PC-3 (cell line): ENCODE measurements around the gene ARHGAP24. TPM values are rescaled to one million over a fixed set of nuclear protein-coding genes. Genes with fewer than 3 reads are reported as not detected.

Source experiments
- ATAC-seq: fragments of 200-7000 bp; cut with Tn5 transposase; 2 replicates; pipeline ENCODE4 v1.9.1; 2020; ENCODE audit warnings: mild to moderate bottlenecking, moderate library complexity
- BruUV-seq: library from RNA; stranded (reverse); fragments of 400-500 nt; replicated peaks from 2 replicates; lab custom pipeline; 2021; lab: Mats Ljungman, UMichigan
- CTCF ChIA-PET: fragments of 300-600 bp; sonication (Branson Sonifier 250); formaldehyde crosslinking; loops from one replicate; lab custom pipeline; 2022; ENCODE audit warnings: antibody characterized with exemption; lab: Charles Lee
- POLR2A ChIA-PET: fragments of 300-600 bp; sonication (Branson Sonifier 250); formaldehyde crosslinking; loops from one replicate; lab custom pipeline; 2022; ENCODE audit warnings: antibody characterized with exemption; ENCODE audit not compliant: unreplicated experiment; lab: Charles Lee
- DNase-seq: peaks from one replicate; pipeline ENCODE4 v3.0.0-alpha.2; 2015
- H2AFZ ChIP-seq: fragments of 300-600 bp; sonication (generic); 2 replicates; pipeline ENCODE4 v1.6.0; 2016; ENCODE audit warnings: antibody characterized with exemption, low read length
- H3F3A ChIP-seq: fragments of 300-600 bp; sonication (generic); one replicate; pipeline ENCODE4 v1.6.0; 2017; ENCODE audit warnings: antibody characterized with exemption, low read length, control low read depth, mild to moderate bottlenecking; ENCODE audit not compliant: unreplicated experiment
- H3K27ac ChIP-seq: fragments of 300-600 bp; sonication (generic); 2 replicates; pipeline ENCODE4 v1.5.1; 2016; ENCODE audit warnings: mild to moderate bottlenecking, low read length
- H3K27me3 ChIP-seq: fragments of 300-600 bp; sonication (generic); 2 replicates; pipeline ENCODE4 v1.6.1; 2016; ENCODE audit warnings: low read length, mixed read lengths
- H3K36me3 ChIP-seq: fragments of 300-600 bp; sonication (generic); 2 replicates; pipeline ENCODE4 v1.6.1; 2016; ENCODE audit warnings: low read depth, mixed run types, low read length, mixed read lengths
- H3K4me1 ChIP-seq: fragments of 300-600 bp; sonication (generic); 2 replicates; pipeline ENCODE4 v1.5.1; 2016; ENCODE audit warnings: low read length; ENCODE audit not compliant: insufficient read depth
- H3K4me2 ChIP-seq: fragments of 300-600 bp; sonication (generic); 2 replicates; pipeline ENCODE4 v1.6.0; 2016; ENCODE audit warnings: low read length
- H3K4me3 ChIP-seq: fragments of 300-600 bp; sonication (generic); 2 replicates; pipeline ENCODE4 v1.5.1; 2016; ENCODE audit warnings: mild to moderate bottlenecking, low read length, mixed read lengths
- H3K79me2 ChIP-seq: fragments of 300-600 bp; sonication (generic); 2 replicates; pipeline ENCODE4 v1.6.1; 2017; ENCODE audit warnings: low read length, mixed read lengths
- H3K9ac ChIP-seq: fragments of 300-600 bp; sonication (generic); 2 replicates; pipeline ENCODE4 v1.6.0; 2016; ENCODE audit warnings: mild to moderate bottlenecking, low read length
- H3K9me2 ChIP-seq: fragments of 300-600 bp; sonication (generic); replicated peaks from 2 replicates; pipeline ENCODE4 v1.6.1; 2016; ENCODE audit warnings: mixed run types, low read length, mixed read lengths
- H3K9me3 ChIP-seq: fragments of 300-600 bp; sonication (generic); 2 replicates; pipeline ENCODE4 v1.6.1; 2016; ENCODE audit warnings: low read length, mixed read lengths
- H4K20me1 ChIP-seq: fragments of 300-600 bp; sonication (generic); 2 replicates; pipeline ENCODE4 v1.6.1; 2016; ENCODE audit warnings: low read length, mixed read lengths
- CTCF ChIP-seq: fragments of 300-600 bp; sonication (generic); conservative IDR thresholded peaks from 2 replicates; pipeline ENCODE4 v1.5.1; 2017; ENCODE audit warnings: antibody characterized with exemption, low read depth, mild to moderate bottlenecking, low read length
- EZH2 ChIP-seq: fragments of 300-600 bp; sonication (generic); IDR thresholded peaks from one replicate; pipeline ENCODE4 v1.6.1; 2017; ENCODE audit warnings: antibody characterized with exemption, mild to moderate bottlenecking, low read length; ENCODE audit not compliant: unreplicated experiment
- EZH2phosphoT487 ChIP-seq: fragments of 300-600 bp; sonication (generic); IDR thresholded peaks from 2 replicates; pipeline ENCODE4 v1.6.1; 2018; ENCODE audit warnings: mild to moderate bottlenecking, antibody characterized with exemption, low read length, borderline replicate concordance
- intact Hi-C: fragments of 100-400 bp; cut with micrococcal nuclease; formaldehyde crosslinking; loops from 2 replicates; pipeline ENCODE4 v1.9.0; 2023
- total RNA-seq: library from RNA; depleted of rRNA; stranded (reverse); fragments of >200 nt; gene quantifications from 2 replicates; pipeline ENCODE4 v1.2.3, GENCODE V29; 2014

The ARHGAP24 gene
- total RNA-seq, 1 experiment from 2014 or later = 7.4 TPM

DNA sequence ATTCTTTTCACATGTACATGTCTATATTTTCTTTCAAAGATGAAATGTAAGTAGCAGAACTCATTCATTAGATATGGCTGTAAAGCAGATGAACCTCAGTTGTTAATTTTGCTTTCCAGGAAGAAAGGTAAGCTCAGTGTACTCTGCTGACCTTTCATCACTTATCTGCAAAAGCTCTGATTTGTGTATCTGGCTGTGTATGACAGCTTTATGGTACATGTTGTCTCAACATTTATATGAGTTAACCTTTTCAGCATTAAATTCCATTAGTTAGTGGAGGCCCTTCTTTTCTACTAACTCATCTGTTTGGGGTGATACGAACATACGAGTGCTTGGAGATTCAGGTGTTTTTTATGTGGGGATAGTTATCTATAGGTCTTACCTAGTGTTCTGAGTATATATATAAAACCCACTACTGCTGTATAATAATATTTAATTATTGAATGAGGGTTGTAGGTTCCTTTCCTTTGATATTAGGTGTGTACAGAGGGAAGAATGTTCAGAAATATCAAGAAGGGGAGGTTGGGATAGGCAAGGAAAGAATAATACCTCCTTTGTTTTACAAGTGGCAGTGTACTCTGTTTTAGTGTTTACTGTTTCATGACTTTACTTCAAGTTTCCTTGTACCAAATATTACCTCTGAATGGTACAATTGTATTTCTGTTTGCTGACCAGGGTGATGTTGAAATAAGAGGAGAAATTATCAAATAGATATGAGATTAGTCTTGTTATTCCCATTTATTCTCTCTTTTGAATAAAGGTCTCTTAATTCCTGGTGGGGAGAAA is 395.5 kb downstream of the ARHGAP24 start:
- Histone ChIP-seq H3K9me2 (no peaks in the 10 kb centered on the region), H3K27me3 (no peaks in the 10 kb centered on the region), H3K4me2 (no peak overlapping the region), H2AFZ (no peak overlapping the region), H3K79me2 (no peaks in the 10 kb centered on the region), H4K20me1 (no peaks in the 10 kb centered on the region), H3F3A (no peaks in the 10 kb centered on the region), H3K27ac (peak overlapping the region; percentile 56), H3K4me3 (no peak overlapping the region), H3K36me3 (no peaks in the 10 kb centered on the region), H3K9ac (no peak overlapping the region), H3K9me3 (no peaks in the 10 kb centered on the region), H3K4me1 (peaks cover 9% of the 10 kb centered on the region)
- BruUV-seq = no TSS peak
- intact Hi-C loops = no loop called here
- peak; percentile 94 for ATAC-seq
- no peak for TF ChIP-seq EZH2
- TF ChIP-seq CTCF = no peak
- TF ChIP-seq EZH2phosphoT487 = no peak
- CTCF ChIA-PET = no interaction called here
- DNase-seq = peak; percentile 19
- POLR2A ChIA-PET = interaction anchor here (0.7 kb wide), 2 partner anchors 11 to 809 kb away, joined by 4 to 5 read pairs; no protein-coding TSS in a partner anchor

DNA sequence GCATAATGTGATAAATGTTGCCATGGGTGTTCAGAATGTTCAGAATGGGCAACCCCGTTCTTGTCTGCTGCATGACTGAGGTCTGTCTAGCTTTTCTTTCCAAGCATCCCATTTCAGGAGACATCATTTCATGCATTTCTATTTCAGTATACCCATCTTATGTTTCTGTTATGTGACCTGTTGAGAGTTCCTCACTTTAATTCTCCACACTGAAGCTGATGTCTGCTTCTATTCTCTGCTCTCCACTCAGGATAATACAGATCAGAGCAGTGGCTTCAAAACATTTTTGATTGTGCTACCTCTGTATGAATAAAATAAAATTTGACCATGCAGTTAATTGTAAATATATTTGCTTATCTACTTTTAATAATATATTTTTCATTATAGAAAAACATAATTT is 398.6 kb downstream of the ARHGAP24 start:
- Histone ChIP-seq H3K9me2 (no peaks in the 10 kb centered on the region), H3K4me2 (no peak overlapping the region), H4K20me1 (no peaks in the 10 kb centered on the region), H3K9ac (no peak overlapping the region), H3F3A (no peaks in the 10 kb centered on the region), H3K9me3 (no peaks in the 10 kb centered on the region), H3K27ac (no peak overlapping the region), H3K27me3 (no peaks in the 10 kb centered on the region), H3K4me3 (no peak overlapping the region), H3K79me2 (no peaks in the 10 kb centered on the region), H3K36me3 (no peaks in the 10 kb centered on the region), H3K4me1 (peaks cover 9% of the 10 kb centered on the region), H2AFZ (no peak overlapping the region)
- POLR2A ChIA-PET = no interaction called here
- ATAC-seq = no peak
- DNase-seq = no peak
- TF ChIP-seq EZH2 (no peak), CTCF (no peak), EZH2phosphoT487 (no peak)
- CTCF ChIA-PET = no interaction called here
- no TSS peak for BruUV-seq
- intact Hi-C loops = no loop called here

DNA sequence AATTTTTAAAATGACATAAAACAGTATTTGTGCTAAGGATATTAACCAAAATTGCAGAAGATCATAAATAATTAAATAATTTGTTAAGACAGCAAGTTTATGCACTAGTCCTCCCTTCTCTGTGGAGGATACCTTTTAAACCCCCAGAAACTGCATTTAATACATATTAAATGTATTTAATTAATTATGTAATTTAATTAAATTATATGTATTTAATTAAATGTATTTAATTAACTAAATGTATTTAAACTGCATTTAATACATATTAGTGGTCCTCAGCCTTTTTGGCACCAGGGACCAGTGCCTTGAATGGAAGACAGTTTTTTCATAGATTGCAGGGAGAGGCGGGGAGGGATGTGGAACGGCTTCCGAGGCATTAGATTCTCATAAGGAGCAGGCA is 404.6 kb downstream of the ARHGAP24 start:
- TF ChIP-seq CTCF = no peak
- no peak for TF ChIP-seq EZH2phosphoT487
- no peak for TF ChIP-seq EZH2
- no TSS peak for BruUV-seq
- ChIA-PET CTCF (no interaction called here), POLR2A (no interaction called here)
- Histone ChIP-seq H4K20me1 (no peaks in the 10 kb centered on the region), H3K4me3 (no peak overlapping the region), H3K4me2 (no peak overlapping the region), H3K4me1 (peaks cover 10% of the 10 kb centered on the region; the same call in 1 of the 2 replicates), H3K79me2 (no peaks in the 10 kb centered on the region), H2AFZ (no peak overlapping the region), H3K9me2 (no peaks in the 10 kb centered on the region), H3F3A (no peaks in the 10 kb centered on the region), H3K27me3 (no peaks in the 10 kb centered on the region), H3K36me3 (no peaks in the 10 kb centered on the region), H3K9ac (no peak overlapping the region), H3K27ac (no peak overlapping the region), H3K9me3 (no peaks in the 10 kb centered on the region)
- no peak for ATAC-seq
- no peak for DNase-seq
- intact Hi-C loops = no loop called here
